Effector CD4-positive, alpha-beta T cell (primary cell): ENCODE data around the gene METTL21C.

Experiments used
- DNase-seq: peaks from one replicate; pipeline ENCODE4 v3.0.0-alpha.2; 2020

Gene METTL21C

DNA sequence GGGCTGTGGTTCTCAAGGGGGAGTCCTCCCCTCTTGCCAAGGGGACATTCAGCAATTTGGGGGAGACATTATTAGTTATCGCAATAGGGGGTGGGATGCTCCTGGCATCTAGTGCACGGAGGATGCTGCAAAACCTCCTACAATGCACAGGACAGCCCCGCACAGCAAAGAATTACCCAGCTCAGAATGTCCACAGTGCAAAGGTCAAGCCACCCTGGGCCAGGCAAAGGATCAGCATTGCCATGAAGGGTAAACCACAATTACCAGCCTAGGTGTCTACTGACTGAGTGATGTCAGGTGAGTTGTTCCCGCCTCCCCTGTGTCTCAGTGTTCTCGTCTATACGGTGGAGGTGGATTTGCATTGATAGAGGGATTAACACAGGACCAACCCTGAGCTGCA, 2.4 kb upstream of the METTL21C start:
- no peak for DNase-seq

DNA sequence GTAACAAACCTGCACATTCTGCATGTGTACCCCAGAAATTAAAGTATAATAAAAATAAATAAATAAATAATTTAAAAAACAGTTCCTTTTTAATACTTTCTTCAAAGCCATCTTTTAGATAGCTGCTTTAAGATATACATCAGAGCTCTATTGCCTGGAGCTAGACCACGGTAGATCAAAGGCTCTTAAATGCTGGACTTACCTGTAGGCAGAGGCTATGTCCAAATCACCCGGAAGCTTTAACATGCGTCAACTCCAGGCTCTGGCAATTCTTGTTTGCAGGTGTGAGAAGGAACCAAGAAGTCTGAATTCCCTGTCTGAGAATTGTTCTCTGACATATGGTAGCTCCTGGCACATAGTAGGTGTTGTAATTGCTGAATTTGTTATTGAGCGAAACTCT, 1.6 kb upstream of the METTL21C start:
- no peak for DNase-seq

DNA sequence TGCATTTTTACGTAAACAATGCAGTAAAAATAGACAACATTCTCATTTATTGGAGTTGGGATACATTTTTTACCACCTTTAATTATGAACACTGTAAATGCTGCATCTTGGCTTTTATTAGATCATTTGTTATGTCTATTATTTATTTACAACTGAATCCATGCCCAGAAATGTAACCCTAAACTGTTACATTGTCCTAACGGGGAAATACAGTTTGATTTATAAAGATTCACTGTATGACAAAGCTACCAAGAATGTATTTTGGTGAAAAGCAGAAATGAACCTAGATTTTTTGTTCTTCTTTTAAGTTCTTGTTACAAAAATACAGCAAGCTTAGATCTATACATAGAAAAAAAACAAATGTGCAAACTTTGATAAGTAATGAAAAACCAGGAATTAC, 1.1 kb downstream of the METTL21C start:
- no peak for DNase-seq

DNA sequence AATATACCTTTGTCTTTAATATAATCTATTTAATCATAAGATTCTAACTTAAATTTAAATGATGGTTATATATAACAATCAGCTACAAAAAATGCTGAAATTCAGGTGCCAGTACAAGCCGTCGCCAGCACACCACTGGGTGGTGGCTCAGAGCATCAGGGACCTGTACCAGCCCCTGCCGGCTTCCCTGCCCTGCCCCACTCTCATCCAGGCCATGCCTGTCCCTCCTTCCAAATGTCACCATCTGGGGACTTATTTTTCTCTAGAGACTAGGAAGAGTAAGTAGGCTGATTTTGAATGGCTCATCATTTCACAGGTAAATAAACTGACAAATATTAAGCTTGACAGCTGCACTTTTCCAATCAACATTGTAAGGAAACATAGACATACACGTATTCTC, 1.6 kb downstream of the METTL21C start:
- no peak for DNase-seq

DNA sequence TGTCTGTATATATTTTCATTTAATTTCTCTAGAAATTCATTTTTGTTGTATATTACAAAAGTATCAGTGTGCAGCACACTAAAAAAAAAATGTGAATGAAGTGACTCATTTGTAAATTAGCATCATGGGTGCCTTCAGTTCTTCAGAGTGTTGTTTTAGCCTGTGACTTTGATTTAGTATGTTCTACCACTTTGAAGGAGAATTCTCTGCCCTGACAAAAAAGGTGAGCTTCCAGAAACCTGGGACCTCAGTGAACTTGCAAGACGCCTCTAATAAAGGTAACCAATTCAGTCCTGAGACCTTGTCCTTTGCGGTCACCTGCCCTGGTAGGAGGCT, 2.4 kb downstream of the METTL21C start:
- no peak for DNase-seq

DNA sequence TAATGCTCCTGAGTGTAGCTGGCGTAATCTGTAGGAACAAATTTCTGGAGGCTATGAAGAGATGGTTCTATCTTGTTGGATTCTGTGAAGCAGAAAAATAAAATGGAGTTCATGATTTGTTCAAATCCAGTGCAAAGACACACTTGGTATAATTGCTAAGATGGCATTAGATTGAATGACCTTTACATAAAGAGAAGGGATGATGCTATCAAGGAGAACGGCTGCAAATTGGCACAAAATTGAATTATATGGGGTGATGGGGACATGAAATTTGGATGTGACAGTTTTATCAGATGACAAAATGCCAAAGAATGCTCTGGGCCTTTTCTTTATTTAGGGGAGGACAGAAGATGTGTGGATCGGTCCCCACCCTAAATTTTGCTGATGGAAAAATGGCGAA, 4.0 kb downstream of the METTL21C start:
- no peak for DNase-seq

DNA sequence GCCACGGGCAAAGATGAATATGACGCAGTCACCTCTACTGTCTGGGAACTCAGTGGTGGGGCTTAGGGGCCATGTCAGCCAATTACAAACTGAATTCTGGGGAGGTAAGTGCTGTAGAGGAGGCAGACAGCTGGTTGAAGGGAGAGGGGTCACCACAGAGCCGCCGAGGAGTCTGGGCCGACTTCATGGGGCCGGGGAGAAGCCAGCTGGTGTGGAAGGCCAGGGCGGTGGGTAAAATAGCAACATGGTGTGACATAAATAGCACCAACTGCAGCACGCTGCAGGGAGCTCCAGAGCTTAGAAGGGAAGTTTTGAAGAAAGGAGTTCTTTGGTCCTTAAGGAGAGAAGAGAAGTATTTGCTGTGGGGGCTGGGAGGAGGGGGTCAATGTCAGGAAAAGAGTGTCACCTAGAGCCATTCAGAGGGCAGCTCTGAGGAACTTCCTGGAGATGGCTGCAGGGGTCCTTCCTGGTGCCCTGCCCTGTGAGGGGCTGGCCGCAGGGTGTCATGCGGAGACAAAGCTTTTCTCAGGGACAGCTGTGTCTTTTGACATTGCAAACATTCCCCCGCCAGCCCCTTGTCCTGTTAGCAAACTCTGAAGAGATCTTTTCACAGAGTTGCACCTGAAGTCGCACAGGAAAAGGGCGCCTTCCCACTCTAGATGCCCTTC, 6.4 kb downstream of the METTL21C start:
- no peak for DNase-seq

DNA sequence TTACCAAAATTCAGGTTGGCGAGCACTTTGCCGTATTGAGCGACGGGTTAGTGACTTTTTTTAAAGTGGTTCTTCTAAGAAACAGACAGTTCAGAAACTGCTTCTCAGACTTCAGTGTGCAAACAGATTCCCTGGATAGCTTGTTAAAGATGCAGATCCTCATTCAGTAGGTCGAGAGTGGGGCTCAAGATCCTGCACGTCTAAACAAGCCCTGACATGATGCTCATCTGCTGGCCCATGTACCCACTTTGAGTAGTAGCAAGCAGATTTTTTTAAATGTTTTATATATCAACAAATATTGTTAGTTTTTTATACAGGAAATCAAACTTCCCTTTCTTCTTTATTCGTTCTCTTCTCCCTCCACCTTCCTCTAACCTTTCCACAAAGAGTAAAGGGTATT, 7.3 kb downstream of the METTL21C start:
- no peak for DNase-seq

DNA sequence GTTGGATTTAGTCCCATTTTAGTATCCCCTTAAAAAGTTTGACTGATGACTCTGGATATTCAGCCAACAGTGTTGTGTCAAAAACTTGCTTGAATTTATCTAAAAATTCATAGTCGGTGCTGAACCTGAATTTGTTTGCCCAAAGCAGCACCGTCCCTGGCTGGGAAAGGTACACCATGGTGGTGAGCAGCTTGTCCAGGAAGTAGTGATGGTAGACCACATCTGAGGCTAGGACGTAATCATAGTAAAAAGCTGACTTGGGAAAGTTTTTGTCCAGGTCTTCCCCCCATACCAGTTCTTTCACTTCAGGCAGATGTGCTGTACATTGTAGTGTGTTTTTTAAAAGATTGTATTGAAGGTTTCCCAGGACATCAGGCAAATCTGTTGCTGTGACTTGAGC, 8.8 kb downstream of the METTL21C start:
- DNase-seq = no peak

DNA sequence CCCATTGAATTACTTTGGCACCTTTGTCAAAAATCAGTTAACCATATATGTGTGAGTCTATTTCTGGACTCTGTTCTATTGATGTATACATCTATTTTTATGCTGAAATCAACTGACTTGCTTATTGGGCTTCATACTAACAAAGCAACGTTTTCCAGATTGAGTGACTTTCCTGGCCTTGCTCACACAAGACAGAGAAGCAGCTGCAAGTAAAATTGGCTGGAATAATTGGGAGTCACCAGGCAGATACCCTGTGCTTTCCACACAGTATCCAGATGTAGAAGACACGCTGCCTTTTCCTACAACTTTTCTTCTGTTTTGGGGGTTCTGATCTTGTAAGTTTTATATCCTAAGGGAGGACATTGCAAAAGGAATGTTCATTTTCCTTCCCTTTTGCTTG, 11.2 kb downstream of the METTL21C start:
- no peak for DNase-seq

DNA sequence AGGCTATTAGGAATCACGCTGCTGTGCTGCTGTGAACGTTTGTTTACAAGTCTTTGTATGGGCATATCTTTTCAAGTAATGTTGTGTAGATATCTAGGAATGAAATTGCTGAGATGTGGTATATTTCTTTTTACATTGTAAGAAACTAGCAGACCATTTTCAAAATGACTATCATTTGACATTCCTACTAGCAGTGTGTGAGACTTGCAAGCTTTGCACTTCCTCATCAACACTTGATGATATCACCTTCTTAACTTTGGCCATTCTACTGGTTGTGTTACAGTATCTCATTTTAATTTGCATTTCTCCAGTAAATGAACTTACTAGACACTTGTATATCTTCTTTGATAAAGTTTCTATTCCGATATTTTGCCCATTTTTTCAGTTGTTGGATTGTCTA, 12.1 kb downstream of the METTL21C start:
- no peak for DNase-seq

DNA sequence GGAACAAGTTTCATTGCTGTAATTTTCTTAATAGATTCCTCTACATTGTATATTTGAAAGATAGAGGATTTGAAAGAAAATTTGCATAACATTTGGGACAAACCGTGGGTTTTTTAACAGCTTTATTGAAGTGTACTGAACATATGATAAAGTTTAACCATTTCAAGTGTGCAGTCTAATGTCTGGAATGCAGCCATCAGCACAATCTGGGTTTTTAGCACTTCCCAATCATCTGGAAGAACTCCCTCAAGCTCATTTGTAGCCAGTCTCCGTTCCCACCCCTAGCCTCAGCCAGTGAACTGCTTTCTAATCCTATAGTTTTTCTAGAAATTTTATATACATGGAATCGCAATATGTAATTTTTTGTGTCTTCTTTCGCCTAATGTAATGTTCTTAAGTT, 12.6 kb downstream of the METTL21C start:
- no peak for DNase-seq

DNA sequence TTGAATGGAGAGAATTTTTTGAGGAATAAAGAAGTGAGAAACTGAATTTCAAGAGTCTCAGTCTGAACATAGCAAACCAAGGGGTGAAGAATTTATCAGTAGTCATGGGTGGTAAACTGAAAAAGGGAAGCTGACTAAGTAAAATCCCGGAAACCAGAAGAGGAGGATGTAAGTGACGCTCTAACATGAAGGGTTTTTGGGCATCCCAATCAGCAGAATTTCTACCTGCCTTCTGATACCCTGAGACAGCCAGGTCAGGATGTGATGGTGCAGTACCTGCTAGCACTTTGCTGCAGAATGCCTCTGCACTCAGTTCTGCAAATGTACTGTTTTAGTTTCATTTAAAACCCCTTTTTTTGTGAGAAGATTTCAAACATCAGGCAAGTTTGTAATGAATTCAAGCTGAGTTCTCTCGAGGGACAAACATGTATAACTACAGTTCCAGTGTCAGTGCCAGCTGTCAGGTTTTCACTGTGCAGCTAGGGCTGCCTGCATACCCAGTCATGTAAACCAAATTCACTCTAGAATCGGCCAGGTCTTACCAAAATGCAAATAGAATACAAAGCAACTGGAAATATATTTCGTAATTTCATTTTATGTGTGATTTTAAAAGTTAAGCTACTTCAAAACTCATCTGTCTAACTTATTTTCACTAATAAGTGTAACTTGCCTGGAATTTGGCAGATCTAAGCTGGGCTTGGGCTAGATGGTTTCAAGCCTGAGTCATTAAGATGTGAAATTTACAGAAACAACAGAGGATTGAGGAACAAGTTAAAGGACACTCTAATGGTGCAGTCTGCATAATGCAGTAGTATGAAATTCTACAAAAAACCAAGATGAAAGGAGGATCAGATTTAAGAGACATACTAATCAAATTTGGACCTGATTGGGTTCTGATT, 13.8 kb downstream of the METTL21C start:
- no peak for DNase-seq

DNA sequence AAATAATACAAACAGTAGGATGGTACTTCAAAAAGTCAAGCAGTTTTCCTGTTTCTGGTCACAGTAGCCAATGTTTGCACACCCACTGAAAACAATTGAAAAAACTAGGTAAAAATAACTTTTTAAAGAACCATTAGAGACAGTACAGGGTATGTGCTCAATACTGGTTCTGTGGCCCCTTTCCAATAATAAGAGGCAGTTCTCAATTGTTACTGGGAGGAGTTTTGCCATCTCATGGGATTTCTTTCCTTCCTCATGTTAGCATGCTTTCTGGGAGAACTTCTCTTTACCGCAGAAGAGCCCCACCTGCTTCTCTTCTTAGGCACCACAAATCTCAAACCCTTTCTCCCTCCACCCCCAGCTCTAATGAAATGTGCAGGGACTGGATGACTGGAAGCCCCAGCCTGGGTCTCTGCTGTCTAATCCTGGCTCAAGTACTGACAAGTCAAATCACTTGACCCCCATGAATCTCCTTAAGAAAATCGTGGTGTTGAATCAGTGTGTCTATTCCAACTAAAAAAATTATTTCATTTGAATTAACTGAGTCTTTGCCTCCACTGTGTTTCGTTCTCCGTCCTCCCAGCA, 14.6 kb downstream of the METTL21C start:
- DNase-seq = no peak

DNA sequence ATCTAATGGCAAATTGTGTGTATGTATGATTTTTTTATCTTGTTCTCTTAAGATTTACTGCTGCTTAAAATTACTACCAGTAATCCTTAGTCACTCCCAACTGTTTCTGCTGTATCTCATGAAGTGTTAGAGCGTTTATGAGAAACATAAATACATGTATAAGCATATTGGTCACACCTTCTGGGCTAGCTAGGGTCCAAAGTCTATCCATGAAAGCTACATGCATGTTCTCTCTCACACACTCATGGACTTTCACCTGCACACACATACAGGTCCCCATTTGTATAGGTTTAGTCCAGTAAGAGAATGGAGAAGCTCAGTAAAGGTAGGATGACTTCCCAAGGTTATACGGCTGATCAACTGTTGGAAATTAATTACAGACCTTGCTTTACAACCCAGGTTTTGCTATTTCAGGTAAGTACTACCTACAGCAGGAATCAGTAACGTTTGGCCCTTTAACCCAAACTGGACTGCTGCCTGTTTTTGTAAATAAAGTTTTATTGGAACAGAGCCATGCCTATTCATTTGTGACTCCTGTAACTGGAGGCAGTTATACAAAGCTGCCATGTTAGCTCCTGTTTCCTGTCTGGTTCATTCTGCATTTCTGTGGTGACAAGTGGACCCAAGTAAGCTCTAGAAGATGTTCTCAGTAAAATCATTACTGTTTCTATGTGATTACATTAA, 15.3 kb downstream of the METTL21C start:
- DNase-seq = no peak

DNA sequence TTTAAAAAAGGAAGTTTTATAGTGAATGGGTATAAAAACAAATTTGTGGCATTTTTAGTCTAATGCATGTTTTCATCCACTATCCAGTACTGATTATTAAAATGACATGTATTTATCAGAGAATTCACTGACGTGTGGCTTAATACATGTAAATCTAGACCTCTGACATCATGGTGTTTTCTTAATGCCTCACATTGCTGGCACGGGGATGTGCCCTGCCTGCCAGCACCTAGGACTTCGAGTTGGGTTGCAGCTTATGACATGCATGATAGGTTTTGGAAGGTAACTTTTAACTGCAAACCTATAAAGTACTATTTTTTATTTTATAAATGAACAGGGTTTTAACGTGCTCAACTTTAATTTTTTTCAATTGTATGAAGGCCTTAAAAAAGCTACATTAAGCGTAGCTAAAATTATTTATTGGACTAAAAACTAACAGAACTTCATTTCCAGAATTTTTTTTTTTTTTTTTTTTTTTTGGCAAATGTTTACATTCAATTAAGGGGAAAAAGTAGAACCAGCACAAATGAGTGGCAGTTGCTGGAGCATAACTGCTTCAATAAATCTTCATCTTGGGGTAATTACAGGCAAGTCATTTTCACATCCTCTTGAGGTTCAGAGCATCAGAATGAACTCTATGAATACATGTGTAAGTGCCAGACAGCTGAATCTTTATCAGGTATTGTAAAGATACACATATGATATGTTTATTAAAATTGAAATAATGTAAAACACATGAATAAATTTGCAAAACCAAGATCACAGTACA, 16.3 kb downstream of the METTL21C start:
- DNase-seq = no peak

DNA sequence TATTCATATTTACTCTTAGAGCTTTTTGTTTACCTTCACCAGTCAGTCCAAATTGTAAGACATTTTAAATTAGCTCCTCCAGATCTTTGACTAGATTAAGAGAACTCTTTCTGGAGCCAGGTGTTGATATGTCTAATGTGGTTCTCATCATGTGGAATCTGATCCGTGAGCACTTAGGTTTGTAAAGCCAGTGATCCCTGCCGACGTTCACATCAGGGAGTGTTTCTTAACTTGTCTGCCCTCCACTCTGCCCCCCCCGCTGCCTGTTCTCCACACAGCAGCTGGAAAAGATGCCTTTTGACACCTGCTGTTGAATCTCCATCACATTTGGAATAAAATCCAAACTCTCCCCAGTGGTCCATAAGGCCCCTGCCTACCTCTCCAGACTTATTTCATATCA, 17.7 kb downstream of the METTL21C start:
- no peak for DNase-seq

DNA sequence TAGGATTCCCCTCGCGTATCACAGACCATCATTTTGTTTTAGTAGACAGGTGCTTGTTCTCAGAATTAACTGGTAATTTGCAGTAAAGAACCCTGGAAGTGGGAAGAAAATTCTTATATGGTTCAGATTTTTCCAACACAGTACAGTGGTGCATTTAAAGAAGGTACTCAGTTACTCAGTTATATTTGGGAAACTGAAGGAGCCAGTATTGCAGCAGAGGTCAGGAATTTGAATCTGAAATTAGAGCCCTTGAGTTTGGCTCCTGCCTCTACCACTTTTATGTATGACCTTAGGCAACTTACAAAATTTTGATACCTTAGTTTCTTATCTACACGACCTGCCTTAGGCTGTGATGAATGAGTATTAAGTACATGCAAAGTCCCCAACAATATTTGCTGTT, 19.7 kb downstream of the METTL21C start:
- DNase-seq = no peak

DNA sequence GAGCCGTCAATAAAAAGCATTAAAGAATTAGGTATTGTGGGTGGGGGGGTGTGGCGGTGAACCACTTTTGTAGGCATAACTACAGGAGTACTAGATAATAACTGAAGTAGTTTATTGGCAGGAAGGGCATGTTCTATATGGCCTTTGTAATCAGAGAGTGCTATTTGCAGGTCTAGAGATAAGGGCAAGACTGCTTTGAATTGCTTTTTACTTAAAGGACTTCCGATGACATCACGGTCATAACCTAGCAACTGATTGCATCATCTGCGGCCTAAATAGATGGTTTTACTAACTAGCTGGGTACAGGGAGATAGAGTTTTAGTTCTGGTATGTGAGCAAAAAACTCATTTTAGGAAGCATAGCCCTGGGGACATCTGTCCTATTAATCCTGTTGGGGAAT, 24.7 kb downstream of the METTL21C start:
- DNase-seq = no peak

DNA sequence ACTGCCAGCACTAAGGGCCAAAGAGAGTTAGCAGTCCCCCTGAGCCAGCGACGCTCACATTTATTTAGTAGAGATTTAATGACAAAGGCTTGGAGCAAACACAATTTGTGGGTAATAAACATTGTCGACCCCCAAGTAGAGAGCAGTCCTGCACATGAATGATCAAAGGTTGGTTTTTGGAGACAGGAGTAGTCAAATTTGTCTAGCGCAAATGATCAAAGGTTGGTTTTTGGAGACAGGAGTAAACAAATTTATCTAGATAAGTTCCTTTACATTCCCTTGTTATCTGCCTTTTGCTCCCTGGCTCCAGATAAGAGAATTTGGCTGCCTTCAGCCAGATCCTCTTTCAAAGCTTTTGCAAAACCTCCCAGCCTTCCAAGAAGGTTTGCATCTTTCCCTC, 26.9 kb downstream of the METTL21C start:
- no peak for DNase-seq

DNA sequence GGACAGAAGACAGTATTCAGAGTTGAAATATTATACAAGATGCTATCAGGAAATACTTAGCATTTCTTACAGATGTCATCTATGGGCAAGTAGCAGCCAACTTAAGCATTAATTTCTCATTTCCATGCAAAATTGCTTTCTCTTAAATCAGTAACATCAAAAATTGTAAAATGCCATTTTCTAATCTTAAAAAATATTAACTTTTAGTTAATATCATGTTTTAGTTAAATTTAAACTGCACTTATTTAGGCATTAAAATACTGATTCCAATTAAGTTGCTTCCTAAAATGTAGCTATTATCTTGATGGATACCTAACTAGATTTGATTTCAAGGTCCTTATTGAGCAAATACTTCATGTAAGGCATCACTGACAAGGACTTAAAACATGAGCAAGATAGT, 27.8 kb downstream of the METTL21C start:
- no peak for DNase-seq

DNA sequence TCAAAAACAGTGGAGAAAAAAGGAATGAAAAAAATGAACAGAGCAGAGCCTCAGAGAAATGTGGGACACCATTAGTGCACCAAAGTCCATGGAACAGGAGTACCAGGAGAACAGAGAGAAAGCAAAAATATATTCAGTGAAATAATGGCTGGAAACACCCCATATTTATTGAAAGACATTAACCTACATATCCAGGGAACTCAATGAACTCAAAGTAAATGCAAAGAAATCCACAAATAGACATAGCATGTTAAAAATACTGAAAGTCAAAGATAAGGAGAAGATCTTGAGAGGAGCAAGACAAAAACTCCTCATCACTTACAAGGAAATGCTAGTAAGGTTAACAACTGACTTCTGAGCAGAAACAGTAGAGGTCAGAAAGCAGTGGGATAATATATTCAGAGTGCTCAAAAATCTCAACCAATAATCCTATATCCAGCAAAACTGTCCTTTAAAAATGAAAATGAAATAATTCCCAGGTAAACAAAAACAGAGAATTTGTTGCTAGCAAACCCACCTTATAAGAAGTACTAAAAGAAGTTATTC, 35.6 kb downstream of the METTL21C start:
- DNase-seq = no peak

DNA sequence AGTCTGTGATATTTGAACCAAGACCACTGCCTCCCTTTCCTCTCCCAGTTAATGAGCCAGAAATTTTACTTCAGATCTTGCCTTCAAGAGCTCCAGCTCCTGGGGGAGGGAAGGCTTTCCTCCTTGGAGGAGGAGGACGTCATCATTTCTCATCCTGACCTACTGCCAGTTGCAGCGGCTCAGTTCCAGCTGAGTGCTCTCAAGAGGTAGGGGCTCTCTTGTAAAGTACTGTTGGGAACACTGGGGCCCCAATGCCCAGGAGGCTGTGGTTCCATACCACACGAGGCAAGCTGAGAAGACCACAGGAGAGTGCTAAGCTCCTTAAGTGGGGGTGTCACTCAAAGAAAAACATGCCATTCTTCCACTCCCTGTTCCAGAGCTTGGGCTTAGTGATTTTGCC, 36.2 kb downstream of the METTL21C start:
- DNase-seq = no peak
